Medulla oblongata (tissue), 1 donor: ENCODE data around the gene DCAF4.
A peak's percentile ranks its signal among the peaks of the same experiment; 100 is the strongest.
"Not testable (repeated sequence)": the region's sequence is repeated elsewhere in the genome, so short reads cannot be mapped to it uniquely, and the experiment has no call there.

Experiments
- DNase-seq: peaks from one replicate; pipeline ENCODE4 v3.0.0-alpha.2; 2015; ENCODE audit errors: extremely low spot score

The DCAF4 gene

DNA sequence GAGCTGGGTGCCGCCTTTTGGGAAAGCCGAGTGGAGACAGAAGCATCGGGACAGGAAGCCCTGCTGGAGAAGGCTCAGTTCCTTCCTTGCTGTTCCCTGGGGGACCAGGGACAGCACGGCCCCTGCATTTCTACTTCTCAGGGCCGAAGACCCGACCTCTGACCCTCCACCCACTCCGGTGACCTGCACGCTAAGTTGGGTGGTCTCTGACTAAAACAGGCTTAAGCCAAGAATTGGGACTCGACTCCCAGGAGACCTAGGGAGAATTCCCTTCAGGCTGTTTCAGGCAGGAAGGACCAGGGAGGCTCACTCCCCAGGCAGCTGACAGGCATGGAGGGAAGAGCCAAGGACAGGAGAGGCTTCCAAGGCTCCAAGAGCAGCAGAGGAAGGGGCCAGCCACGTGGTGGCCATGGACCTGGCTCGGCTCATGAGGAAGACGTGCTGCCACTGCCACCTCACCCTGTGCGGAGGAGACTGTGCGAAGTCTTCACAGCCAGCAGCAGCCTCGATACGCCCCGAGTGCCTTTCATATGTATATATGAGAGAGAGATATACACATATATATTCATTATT lies 43.9 kb downstream of the DCAF4 start:
- peak; percentile 64 for DNase-seq

GRCh38 chr14:72970824-72971434 lies 44.7 kb downstream of the DCAF4 start:
- no peak for DNase-seq

GRCh38 chr14:72974661-72975060 lies 48.4 kb downstream of the DCAF4 start:
- DNase-seq = no peak

DNA sequence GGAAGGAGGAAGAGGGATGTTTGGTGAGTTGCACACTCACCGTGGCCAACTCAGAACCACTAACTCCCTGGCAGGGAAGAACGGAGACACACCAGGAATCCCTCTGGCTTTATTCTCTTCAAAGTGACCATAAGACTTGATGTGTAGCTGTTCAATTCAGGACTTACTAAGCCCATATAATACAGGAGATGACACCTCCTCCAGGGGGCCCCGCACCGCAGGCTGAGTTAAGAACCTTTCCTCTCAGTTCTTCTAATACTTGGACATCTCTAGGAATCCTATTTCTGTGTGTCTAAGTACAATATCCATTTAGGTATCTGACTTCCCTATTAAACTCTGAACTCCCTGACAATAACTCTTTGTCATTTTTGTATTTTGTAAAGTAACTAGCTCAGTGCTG lies 49.5 kb downstream of the DCAF4 start:
- DNase-seq = no peak

DNA sequence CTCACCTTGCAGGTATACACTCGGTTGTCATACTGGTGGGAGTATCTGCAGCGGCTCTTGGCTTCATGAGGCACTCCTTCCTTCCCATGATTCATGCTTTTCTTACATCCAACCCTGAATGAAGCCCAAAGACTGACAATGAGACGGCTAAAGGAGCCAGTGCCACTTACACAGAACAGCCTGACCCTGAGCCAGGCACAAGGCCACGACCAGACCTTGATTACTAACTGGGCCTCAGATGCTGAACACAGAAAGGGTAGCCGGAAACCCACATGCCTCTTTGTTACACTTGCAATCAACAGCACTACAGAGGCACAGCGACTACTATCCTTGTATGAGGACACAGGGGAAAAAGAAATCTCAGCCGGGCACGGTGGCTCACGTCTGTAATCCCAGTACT lies 52.6 kb downstream of the DCAF4 start:
- DNase-seq = no peak

- no peak for DNase-seq
Observed at GRCh38 chr14:72980863-72981262, 54.6 kb downstream of the DCAF4 start.

GRCh38 chr14:72982146-72982708 lies 56.0 kb downstream of the DCAF4 start:
- DNase-seq = no peak

GRCh38 chr14:72986214-72986613 lies 60.0 kb downstream of the DCAF4 start:
- DNase-seq = no peak

DNA sequence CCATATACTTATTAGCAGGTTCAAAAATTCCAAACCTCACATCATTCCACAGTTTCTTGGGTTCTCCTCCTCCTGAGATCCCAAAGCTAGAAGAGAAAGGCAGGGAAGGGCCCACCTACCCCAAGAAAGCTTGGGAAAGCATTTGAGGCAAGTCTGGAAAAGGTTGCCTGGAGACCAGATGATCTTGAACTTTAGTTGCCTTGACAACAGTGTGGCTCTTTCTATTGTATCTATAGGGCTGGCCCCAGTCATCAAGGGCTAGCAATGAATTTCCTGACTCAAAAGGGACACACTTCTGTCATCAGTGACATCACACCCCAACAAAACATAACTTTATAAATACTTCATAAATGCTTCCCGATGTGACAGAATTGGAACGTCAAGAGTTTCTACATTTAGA lies 60.6 kb downstream of the DCAF4 start:
- DNase-seq = no peak

GRCh38 chr14:72990171-72990570 lies 63.9 kb downstream of the DCAF4 start:
- DNase-seq = no peak

DNA sequence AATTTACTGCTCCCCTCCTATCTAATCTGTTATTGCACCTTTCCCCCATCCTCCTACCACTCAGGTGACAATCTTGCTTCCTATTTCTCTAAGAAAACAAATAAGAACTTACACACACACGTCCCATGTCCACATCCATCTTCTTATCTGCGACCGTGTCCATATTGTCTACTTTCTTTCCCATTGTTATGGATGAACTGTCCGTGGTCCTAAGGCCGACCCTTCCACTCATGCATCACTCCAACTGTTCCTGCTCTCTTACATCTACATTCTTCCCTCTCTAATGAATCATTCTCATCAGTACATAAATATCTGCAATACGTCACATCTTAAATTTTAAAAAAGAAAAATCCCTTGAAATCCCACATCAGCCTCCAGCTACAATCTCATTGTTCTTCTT lies 70.7 kb downstream of the DCAF4 start:
- DNase-seq = no peak

- DNase-seq = no peak
Observed at GRCh38 chr14:72998252-72998903, 72.1 kb downstream of the DCAF4 start.

DNA sequence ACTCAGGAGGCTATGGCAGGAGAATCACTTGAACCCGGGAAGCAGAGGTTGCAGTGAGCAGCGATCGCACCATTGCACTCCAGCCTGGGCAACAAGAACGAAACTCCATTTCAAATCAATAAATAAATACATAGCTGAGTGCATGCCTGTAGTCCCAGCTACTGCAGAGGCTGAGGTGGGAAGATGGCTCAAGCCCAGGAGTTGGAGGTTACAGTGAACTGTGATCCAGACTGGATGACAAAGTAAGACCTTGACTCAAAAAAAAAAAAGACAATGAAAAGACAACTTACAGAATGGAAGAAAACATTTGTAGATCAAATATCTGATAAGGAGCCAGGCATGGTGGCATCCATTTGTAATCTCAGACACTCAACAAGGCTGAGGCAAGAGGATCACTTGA lies 73.1 kb downstream of the DCAF4 start:
- no peak for DNase-seq

- DNase-seq = no peak
Observed at GRCh38 chr14:73000073-73000472, 73.8 kb downstream of the DCAF4 start.

- DNase-seq = no peak
Observed at GRCh38 chr14:73003681-73004080, 77.4 kb downstream of the DCAF4 start.

- not testable (repeated sequence) for DNase-seq
Observed at GRCh38 chr14:73004641-73005040, 78.4 kb downstream of the DCAF4 start.

- no peak for DNase-seq
Observed at GRCh38 chr14:73007835-73008234, 81.6 kb downstream of the DCAF4 start.

DNA sequence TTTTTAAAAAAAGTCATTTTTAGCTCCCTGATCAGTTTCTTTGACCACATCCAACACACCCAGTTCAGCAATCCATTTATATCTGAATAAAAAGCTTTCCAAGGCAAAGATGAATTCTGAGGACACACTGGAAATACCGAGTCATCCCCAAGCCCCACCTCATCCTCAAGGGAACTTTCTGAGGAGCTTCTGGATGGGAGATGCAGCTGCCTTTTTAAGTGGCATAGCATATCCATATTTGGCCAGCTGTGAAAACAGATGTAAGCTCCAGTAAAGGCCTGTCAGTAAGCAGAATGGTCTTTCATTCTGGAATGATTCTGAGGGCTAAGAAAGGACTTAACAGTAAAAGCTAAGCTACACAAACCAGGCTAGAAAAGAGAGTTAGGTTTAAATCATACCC lies 82.2 kb downstream of the DCAF4 start:
- DNase-seq = no peak
